Dedifferentiated amniotic fluid mesenchymal stem cell (primary cell): ENCODE measurements around the gene SPSB1.
A peak's percentile ranks its signal among the peaks of the same experiment; 100 is the strongest.
"Not testable (repeated sequence)": the region's sequence is repeated elsewhere in the genome, so short reads cannot be mapped to it uniquely, and the experiment has no call there.

Experiments used
- DNase-seq: peaks from one replicate; pipeline ENCODE4 v3.0.0-alpha.2; 2016; ENCODE audit errors: extremely low spot score

SPSB1 gene

GRCh38 chr1:9366943-9367780 is 74.5 kb downstream of the SPSB1 start:
- DNase-seq, result no peak

DNA sequence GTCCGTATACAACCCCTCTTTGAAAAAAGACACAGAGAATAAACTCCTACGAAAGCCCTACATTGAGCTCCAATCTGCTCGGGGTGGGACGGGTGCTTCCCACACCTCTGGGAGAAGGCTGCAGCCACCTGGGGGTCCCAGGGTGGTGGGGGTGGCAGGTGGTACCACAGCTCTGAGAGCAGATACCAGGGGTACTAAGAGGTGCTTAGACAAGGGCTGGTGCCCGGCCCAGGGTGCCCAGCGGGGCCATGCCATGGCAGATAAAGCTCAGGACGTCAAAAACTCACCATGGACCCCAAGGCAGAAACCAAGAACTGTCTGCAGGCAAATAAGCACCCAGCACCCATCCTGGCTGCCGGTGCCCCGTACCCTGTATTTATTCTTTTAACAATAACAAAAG is 75.1 kb downstream of the SPSB1 start:
- DNase-seq, result no peak

DNA sequence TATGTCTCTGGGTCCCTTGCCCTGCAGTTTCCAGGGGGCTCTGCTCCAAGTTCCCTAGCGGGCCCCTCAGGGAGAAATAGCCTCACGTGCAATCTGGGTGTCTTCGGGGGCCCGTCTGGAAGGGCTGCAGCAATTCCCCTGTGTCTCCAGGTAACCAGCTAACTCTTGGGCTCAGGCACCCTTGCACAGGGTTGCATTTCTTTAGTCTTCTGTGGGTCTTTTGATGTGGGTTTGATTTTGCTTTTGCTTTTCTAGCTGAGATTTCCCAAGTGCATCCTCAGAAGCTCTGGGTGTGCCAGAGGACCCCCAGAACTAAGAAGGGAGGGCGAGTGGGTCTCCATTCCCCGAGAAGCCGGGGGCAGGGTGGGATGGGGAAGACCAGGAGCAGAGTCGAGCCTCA is 75.7 kb downstream of the SPSB1 start:
- DNase-seq, result no peak

- DNase-seq, result no peak
Observed at GRCh38 chr1:9369964-9370788, 77.5 kb downstream of the SPSB1 start.

DNA sequence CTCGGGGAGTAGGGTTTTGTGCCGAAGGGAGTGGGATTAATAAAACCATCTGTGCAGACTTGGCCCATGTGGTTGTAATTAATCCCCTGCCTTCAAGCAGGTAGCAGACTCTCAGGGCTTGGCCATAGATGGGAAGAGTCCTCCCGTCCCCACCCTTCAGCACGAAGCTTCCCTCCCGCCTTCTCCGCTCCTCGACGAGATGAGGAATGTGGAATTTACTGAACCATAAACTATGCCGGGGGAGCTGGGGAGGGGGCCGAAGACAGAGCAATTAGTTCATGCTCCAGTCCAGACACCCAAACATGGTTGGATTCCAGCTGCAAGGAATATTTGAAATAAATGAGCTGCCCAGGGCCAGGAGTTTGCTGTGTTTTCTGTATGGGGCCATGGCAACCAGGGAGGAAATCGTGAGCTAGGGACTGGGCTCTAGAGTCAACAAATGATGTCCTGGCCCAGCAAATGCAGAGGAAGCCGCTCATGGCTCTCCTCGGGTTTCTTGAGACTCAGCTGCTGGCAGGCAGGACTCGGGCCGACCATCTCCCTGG is 78.8 kb downstream of the SPSB1 start:
- DNase-seq, result peak; percentile 90

GRCh38 chr1:9371951-9372350 is 79.3 kb downstream of the SPSB1 start:
- DNase-seq, result no peak

DNA sequence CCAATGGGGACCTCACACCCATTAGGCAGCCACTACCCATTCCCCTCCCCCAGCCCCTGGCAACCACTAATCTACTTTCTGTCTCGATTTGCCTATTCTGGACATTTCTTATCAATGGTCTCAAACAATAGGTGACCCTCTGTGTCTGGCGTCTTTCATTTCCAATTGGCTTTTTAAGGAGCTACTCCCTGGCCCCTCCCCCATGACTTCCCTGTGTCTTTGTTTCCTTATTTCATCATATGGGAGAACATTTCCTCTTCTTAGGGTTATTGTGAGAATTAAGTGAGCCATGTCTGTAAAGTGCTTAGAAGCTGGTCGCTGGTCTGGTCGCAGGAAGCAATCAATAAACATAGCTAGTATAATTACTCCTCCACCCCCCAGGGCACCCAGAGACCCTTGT is 80.9 kb downstream of the SPSB1 start:
- no peak for DNase-seq

DNA sequence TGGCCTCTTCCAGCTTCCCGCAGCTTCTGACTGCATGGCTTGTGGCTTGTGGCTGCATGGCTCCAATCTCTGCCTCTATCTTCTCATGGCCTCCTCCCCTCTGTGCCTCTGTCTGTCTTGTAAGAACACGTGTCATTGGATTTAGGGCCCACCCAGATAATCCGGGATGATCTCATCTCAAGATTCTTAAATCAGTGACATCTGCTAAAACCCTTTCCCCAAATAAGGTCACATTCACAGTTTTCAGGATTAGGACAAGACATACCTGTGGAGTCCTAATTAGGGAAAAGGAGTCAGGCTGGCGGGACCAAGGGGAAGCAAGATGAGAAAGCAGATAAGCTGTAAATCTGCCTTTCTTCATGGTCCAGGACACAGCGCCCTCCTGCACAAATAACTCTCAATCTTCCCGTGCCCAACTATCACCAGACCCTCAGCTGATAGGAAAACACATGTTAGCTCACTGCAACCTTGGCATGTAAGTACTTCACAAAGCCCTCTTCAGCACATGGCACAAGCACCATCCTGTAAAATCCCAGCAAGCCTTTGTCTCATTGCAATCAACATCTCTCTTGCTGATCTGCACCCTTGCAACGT is 82.2 kb downstream of the SPSB1 start:
- DNase-seq, result no peak

DNA sequence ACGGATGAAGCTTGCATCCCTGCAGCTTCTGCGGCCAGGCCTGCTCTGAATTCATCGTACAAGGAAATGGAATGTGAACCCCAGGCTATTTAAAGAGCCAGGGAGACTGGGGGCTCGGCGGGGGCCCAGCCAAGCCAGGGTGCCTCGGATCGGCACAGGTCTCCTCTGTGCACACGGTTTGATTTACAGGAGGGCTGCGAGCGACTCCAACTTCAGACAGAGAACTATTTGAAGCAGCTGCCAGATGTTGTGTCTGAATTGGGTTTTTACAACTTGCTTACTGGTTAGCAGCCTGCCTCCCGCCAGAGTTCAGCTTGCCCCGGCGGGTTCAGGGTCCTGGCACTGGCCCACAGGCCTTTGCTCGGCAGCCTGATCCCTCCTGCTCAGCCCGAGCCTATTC is 83.2 kb downstream of the SPSB1 start:
- no peak for DNase-seq

- DNase-seq, result no peak
Observed at GRCh38 chr1:9376430-9376829, 83.7 kb downstream of the SPSB1 start.

- no peak for DNase-seq
Observed at GRCh38 chr1:9376886-9377333, 84.2 kb downstream of the SPSB1 start.

- DNase-seq, result no peak
Observed at GRCh38 chr1:9378801-9379200, 86.1 kb downstream of the SPSB1 start.

GRCh38 chr1:9380711-9381110 is 88.0 kb downstream of the SPSB1 start:
- no peak for DNase-seq

GRCh38 chr1:9382643-9383491 is 90.2 kb downstream of the SPSB1 start:
- DNase-seq, result no peak

GRCh38 chr1:9384128-9384527 is 91.4 kb downstream of the SPSB1 start:
- DNase-seq, result no peak

DNA sequence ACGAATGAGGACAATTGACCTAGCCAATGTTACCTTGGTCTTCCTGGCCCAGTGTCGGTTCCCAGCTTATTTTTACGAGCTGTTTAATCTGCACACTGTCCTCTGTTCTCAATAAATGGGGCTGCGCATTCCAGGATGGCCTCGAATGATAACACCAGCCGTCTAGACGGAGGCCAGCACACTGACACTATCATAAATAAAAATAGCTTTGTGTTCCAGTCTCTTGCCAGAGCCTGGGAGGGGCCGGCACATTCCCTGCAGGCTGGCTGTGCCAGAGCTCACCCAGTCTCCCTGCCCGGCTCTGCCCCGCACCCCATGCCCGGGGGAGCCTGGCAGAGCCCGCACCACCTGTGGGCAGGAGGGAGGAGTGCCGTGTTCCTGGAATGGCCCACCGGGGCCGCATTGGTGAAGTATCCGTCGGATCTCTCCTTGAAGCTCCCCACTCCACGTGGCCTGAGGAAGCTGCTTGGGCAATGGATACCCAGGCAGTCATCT is 92.1 kb downstream of the SPSB1 start:
- no peak for DNase-seq

- DNase-seq, result not testable (repeated sequence)
Observed at GRCh38 chr1:9385392-9385791, 92.7 kb downstream of the SPSB1 start.

GRCh38 chr1:9385801-9386573 is 93.3 kb downstream of the SPSB1 start:
- DNase-seq, result no peak

- DNase-seq, result no peak
Observed at GRCh38 chr1:9388335-9389180, 95.9 kb downstream of the SPSB1 start.
